ENCODE data around the gene AP4S1. TPM values are rescaled to one million over a fixed set of nuclear protein-coding genes. Genes with fewer than 3 reads are reported as not detected.

The AP4S1 gene
- total RNA-seq, 4 donors from 2014 or later, result 4.2 to 10.7 (median 6.0) TPM

DNA sequence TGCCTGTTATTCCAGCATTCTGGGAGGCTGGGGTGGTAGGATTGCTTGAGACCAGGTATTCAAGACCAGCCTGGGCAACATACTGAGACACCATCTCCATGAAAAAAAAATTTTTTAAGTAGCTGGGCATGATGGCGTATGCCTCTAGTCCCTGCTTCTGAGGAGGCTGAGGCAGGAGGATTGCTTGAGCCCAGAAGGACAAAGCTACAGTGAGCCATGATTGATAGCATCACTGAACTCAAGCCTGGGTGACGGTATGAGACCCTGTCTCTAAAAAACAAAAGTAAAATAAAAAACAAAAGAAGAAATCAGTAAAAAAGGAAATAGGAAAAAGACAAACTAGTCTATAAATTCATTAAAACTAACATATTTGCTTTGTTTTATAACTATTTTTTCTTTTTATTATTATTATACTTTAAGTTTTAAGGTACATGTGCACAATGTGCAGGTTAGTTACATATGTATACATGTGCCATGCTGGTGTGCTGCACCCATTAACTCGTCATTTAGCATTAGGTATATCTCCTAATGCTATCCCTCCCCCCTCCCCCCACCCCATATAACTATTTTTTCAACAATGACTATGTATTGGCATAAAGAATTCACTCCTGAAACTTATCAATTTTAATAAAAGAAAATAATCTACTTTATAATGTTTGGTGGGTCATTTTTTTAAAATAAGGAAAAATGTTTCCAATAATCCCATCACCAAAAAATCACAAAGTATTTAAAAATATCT lies 15.4 kb upstream of the AP4S1 start:
- DNase-seq, result no peak
- no peak for TF ChIP-seq POLR2A (IDR thresholded peaks at IDR 0.05)
- TF ChIP-seq, protein P1, sequence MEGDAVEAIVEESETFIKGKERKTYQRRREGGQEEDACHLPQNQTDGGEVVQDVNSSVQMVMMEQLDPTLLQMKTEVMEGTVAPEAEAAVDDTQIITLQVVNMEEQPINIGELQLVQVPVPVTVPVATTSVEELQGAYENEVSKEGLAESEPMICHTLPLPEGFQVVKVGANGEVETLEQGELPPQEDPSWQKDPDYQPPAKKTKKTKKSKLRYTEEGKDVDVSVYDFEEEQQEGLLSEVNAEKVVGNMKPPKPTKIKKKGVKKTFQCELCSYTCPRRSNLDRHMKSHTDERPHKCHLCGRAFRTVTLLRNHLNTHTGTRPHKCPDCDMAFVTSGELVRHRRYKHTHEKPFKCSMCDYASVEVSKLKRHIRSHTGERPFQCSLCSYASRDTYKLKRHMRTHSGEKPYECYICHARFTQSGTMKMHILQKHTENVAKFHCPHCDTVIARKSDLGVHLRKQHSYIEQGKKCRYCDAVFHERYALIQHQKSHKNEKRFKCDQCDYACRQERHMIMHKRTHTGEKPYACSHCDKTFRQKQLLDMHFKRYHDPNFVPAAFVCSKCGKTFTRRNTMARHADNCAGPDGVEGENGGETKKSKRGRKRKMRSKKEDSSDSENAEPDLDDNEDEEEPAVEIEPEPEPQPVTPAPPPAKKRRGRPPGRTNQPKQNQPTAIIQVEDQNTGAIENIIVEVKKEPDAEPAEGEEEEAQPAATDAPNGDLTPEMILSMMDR (IDR thresholded peaks at IDR 0.05), result no peak
- H3K27me3 ChIP-seq, result no peaks in the 10 kb centered on the region
- no peak overlapping the region for H3K27ac ChIP-seq
- H3K4me1 ChIP-seq, result no peaks in the 10 kb centered on the region
- H3K9me3 ChIP-seq, result no peaks in the 10 kb centered on the region
- peaks cover 0 to 3% (median 0%) of the 10 kb centered on the region in 3 donors for H3K36me3 ChIP-seq
- H3K4me3 ChIP-seq, result no peak overlapping the region

DNA sequence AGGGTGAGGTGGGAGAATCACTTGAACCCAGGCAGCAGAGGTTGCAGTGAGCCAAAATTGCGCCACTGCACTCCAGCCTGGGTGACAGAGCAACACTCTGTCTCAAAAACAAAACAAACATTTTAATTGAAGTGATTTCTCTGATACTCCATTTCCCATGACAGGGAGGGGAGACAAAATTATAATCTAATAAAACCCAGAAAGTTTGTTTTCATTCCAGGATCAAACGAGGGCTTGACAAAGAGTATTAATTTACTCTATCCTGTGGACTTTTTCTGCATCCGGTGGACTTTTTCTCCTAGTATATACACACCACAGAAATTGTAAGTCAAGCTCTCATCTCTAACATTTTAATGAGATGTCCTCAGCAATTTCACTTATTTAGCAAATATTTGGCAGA lies 14.5 kb upstream of the AP4S1 start:
- no peaks in the 10 kb centered on the region for H3K27me3 ChIP-seq
- no peak overlapping the region for H3K27ac ChIP-seq
- H3K4me1 ChIP-seq, result no peaks in the 10 kb centered on the region
- no peaks in the 10 kb centered on the region for H3K36me3 ChIP-seq
- no peak for DNase-seq
- H3K9me3 ChIP-seq, result no peaks in the 10 kb centered on the region
- no peak for TF ChIP-seq POLR2A (IDR thresholded peaks at IDR 0.05)
- TF ChIP-seq, protein P1 (IDR thresholded peaks at IDR 0.05), result no peak
- H3K4me3 ChIP-seq, result no peak overlapping the region

DNA sequence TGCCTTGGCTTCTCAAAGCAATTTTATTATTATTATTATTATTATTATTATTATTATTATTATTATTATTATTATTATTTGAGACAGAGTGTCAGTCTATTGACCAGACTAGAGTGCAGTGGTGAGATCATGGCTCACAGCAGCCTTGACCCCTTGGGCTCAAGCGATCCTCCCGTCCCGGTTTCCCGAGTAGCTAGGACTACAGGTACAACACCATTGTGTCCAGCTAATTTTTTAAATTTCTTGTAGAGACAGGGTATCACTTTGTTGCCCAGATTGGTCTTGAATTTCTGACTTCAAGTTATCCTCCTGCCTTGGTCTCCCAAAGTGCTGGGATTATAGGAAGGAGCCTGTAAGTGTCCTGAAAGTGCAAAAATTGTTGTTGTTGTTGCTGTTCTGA lies 11.6 kb upstream of the AP4S1 start:
- DNase-seq, result no peak

DNA sequence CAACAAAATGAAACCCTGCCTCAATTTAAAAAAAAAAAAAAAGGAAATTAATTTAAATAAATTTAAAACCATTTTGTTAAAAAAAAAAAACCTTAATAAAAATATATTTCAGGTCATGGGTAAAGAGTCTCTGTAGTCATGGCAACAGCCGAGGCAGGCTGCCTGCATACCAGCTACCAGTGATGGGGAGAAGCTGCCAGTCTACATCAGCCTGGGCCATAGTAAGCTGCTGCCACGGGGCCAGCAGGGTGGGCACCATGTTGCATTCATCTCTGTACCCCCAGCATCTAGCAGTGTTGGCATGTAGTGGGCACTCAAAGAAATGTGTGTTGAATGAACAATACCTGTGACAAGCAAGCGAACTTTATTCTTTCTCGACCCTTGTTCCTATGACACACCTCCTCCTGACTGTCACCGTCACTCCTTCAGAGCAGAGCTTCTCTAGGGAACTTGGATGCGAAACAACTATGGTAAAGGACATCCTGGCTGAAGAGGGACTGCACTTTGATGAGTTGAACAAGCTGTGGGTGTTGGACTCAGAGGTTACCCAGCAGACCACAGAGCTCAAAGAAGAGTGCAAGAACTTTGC lies 7.3 kb upstream of the AP4S1 start:
- Histone ChIP-seq H3K9me3 (no peaks in the 10 kb centered on the region), H3K27me3 (no peaks in the 10 kb centered on the region), H3K4me1 (no peaks in the 10 kb centered on the region), H3K36me3 (peaks cover 0 to 10% (median 0%) of the 10 kb centered on the region in 3 donors), H3K4me3 (no peak overlapping the region), H3K27ac (no peak overlapping the region)
- DNase-seq, result no peak
- TF ChIP-seq, protein P1 (IDR thresholded peaks at IDR 0.05), result no peak
- no peak for TF ChIP-seq POLR2A (IDR thresholded peaks at IDR 0.05)

More for the DNA sequence above, 11.6 kb upstream of the AP4S1 start:
- no peak for TF ChIP-seq POLR2A (IDR thresholded peaks at IDR 0.05)
- TF ChIP-seq, protein P1 (IDR thresholded peaks at IDR 0.05), result no peak
- Histone ChIP-seq H3K4me3 (no peak overlapping the region), H3K27me3 (no peaks in the 10 kb centered on the region), H3K4me1 (no peaks in the 10 kb centered on the region), H3K36me3 (no peaks in the 10 kb centered on the region), H3K9me3 (no peaks in the 10 kb centered on the region), H3K27ac (no peak overlapping the region)

DNA sequence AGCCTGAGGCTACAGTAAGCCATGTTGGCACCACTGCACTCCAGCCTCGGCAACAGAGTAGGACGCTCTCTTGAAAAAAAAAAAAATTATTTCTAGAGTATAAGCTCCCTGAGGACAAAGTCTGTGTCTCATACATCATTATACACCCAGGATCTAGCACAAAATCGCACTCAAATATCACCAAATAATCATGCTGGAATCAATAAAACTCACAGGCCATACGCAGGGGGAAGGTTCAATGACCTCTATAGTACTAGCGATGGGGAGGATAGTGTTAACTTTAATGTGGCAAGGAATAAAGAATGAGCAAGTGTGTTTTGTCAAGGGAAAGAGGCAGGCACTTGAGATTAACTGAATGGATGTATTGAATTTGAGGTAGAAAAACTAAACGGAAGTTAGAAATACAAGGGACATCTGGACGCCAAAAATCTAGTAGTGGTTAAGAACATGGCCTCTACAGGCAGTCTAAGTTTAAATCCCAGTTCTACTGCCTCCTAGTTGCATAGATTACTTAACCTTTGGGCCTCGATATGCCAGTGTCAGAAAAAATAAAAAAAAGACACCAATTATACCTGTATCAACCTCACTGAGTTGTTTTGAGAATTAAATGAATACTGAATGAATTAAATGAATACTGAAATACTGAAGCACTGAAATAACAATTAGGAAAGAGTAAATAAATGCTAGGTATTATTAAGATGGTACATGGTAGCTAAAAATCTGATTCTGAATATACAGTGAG lies 4.4 kb upstream of the AP4S1 start:
- Histone ChIP-seq H3K36me3 (peaks cover 0 to 10% (median 0%) of the 10 kb centered on the region in 3 donors), H3K9me3 (no peaks in the 10 kb centered on the region), H3K27me3 (no peaks in the 10 kb centered on the region), H3K4me1 (peaks cover 0 to 16% (median 0%) of the 10 kb centered on the region in 4 donors), H3K27ac (no peak overlapping the region), H3K4me3 (no peak overlapping the region)
- DNase-seq, result no peak
- no peak for TF ChIP-seq POLR2A (IDR thresholded peaks at IDR 0.05)
- TF ChIP-seq, protein P1 (IDR thresholded peaks at IDR 0.05), result no peak
